ENCODE results near the gene TMEM186.

Gene TMEM186

GRCh38 chr16:8782673-8783072, 14.8 kb downstream of the TMEM186 start:
- Histone ChIP-seq H3F3A (ENCODE audit: low read depth) (no peaks in the 10 kb centered on the region), H3K27me3 (ENCODE audit: insufficient read depth, low read length, poor library complexity, severe bottlenecking) (no peaks in the 10 kb centered on the region), H4K20me1 (ENCODE audit: insufficient read depth, low read length, poor library complexity, severe bottlenecking) (no peaks in the 10 kb centered on the region), H2AFZ (ENCODE audit: low read length) (no peak overlapping the region), H3K4me3 (ENCODE audit: low read length, poor library complexity, severe bottlenecking) (no peak overlapping the region), H3K4me1 (ENCODE audit: insufficient read depth, low read length, poor library complexity, severe bottlenecking) (no peaks in the 10 kb centered on the region), H3K9me2 (replicated peaks; ENCODE audit: low read depth, low read length) (no peaks in the 10 kb centered on the region), H3K36me3 (ENCODE audit: insufficient read depth, low read length) (no peaks in the 10 kb centered on the region), H3K79me2 (ENCODE audit: insufficient read depth, low read length) (no peaks in the 10 kb centered on the region), H3K4me2 (ENCODE audit: low read depth, low read length, poor library complexity, severe bottlenecking) (no peak overlapping the region), H3K9ac (ENCODE audit: low read depth, low read length, poor library complexity, severe bottlenecking) (no peak overlapping the region), H3K9me3 (ENCODE audit: insufficient read depth, low read depth, low read length) (no peaks in the 10 kb centered on the region)
- TF ChIP-seq EZH2phosphoT487 (IDR thresholded peaks at IDR 0.05; ENCODE audit: borderline replicate concordance) (no peak), CTCF (conservative IDR thresholded peaks at IDR 0.05; ENCODE audit: low read length) (no peak)

DNA sequence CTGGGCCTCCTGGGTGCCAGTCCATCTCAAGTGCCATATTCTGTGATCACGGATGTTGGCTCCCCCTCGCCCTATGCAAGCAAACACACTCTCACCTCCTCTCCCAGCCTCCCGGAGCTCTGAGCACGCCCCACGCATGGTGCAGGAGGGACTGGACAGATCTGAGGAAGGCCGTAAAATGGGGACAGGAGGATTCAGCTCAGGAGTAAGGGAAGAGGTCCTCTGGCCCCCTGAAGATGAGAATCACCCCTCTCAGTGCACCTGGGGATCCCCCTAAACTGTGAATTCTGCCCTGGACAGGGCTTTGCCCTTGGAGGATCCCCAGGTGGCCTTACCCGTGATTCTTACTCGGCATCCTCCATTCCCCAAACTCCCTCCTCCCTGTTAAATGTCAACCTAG, 15.6 kb downstream of the TMEM186 start:
- no peak for TF ChIP-seq CTCF (conservative IDR thresholded peaks at IDR 0.05; ENCODE audit: low read length)
- no peak for TF ChIP-seq EZH2phosphoT487 (IDR thresholded peaks at IDR 0.05; ENCODE audit: borderline replicate concordance)

DNA sequence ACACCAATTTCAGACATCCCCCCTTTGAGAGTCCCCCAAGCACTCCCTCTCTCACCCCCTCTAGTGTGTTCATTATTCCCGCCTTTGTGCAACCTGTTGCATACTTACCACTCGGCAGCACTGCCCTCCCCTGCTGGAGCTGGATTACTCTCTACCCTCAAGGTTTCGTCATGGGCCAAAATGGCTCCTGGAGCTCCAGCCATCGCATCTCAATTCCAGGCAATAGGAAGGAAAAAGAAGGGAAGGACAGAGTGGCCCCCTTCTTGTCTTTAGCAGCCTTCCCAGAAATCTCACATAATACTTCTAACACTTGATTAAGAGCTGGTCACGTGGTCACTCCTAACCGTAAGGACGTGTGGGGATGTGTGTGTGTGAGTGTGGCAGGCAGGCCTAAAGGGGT, 20.2 kb downstream of the TMEM186 start:
- no peaks in the 10 kb centered on the region for H3K9me3 ChIP-seq (ENCODE audit: insufficient read depth, low read depth, low read length)
- H3K9me2 ChIP-seq (replicated peaks; ENCODE audit: low read depth, low read length) = no peaks in the 10 kb centered on the region
- H3K4me3 ChIP-seq (ENCODE audit: low read length, poor library complexity, severe bottlenecking) = no peak overlapping the region
- H3F3A ChIP-seq (ENCODE audit: low read depth) = no peaks in the 10 kb centered on the region
- no peaks in the 10 kb centered on the region for H3K36me3 ChIP-seq (ENCODE audit: insufficient read depth, low read length)
- no peaks in the 10 kb centered on the region for H3K79me2 ChIP-seq (ENCODE audit: insufficient read depth, low read length)
- no peak overlapping the region for H3K4me2 ChIP-seq (ENCODE audit: low read depth, low read length, poor library complexity, severe bottlenecking)
- no peak overlapping the region for H3K9ac ChIP-seq (ENCODE audit: low read depth, low read length, poor library complexity, severe bottlenecking)
- no peaks in the 10 kb centered on the region for H3K27me3 ChIP-seq (ENCODE audit: insufficient read depth, low read length, poor library complexity, severe bottlenecking)
- H2AFZ ChIP-seq (ENCODE audit: low read length) = no peak overlapping the region
- H4K20me1 ChIP-seq (ENCODE audit: insufficient read depth, low read length, poor library complexity, severe bottlenecking) = no peaks in the 10 kb centered on the region
- TF ChIP-seq CTCF (conservative IDR thresholded peaks at IDR 0.05; ENCODE audit: low read length) (no peak), EZH2phosphoT487 (IDR thresholded peaks at IDR 0.05; ENCODE audit: borderline replicate concordance) (no peak)
- H3K4me1 ChIP-seq (ENCODE audit: insufficient read depth, low read length, poor library complexity, severe bottlenecking) = no peaks in the 10 kb centered on the region

More for the DNA sequence above, 15.6 kb downstream of the TMEM186 start:
- Histone ChIP-seq H4K20me1 (ENCODE audit: insufficient read depth, low read length, poor library complexity, severe bottlenecking) (no peaks in the 10 kb centered on the region), H3K4me2 (ENCODE audit: low read depth, low read length, poor library complexity, severe bottlenecking) (no peak overlapping the region), H3K27me3 (ENCODE audit: insufficient read depth, low read length, poor library complexity, severe bottlenecking) (no peaks in the 10 kb centered on the region), H3K79me2 (ENCODE audit: insufficient read depth, low read length) (no peaks in the 10 kb centered on the region), H3K9ac (ENCODE audit: low read depth, low read length, poor library complexity, severe bottlenecking) (no peak overlapping the region), H3K4me3 (ENCODE audit: low read length, poor library complexity, severe bottlenecking) (no peak overlapping the region), H2AFZ (ENCODE audit: low read length) (no peak overlapping the region), H3K4me1 (ENCODE audit: insufficient read depth, low read length, poor library complexity, severe bottlenecking) (no peaks in the 10 kb centered on the region), H3K9me2 (replicated peaks; ENCODE audit: low read depth, low read length) (no peaks in the 10 kb centered on the region), H3F3A (ENCODE audit: low read depth) (no peaks in the 10 kb centered on the region), H3K9me3 (ENCODE audit: insufficient read depth, low read depth, low read length) (no peaks in the 10 kb centered on the region), H3K36me3 (ENCODE audit: insufficient read depth, low read length) (no peaks in the 10 kb centered on the region)

Measured in Loucy (cell line).